OCI-M1 (cell line): ENCODE data around the gene PPP1R9A.

Source experiments
- DNase-seq: peaks from one replicate; lab custom pipeline; 2025; lab: John Stamatoyannopoulos, UW

PPP1R9A gene

GRCh38 chr7:94907026-94907810 is at the start of gene PPP1R9A:
Gene PPP1R9A, plus strand, starts transcription at chr7:94907594. Its CDS starts 2,520 bp downstream, at chr7:94910114.
- DNase-seq, result no peak

- DNase-seq, result no peak
These were observed 36.3 kb upstream of the PPP1R9A start for GRCh38 chr7:94871132-94871531.

- DNase-seq, result no peak
These were observed 34.2 kb upstream of the PPP1R9A start for GRCh38 chr7:94873239-94873638.

GRCh38 chr7:94874036-94874785 is 33.2 kb upstream of the PPP1R9A start:
- no peak for DNase-seq

- no peak for DNase-seq
These were observed 32.2 kb upstream of the PPP1R9A start for GRCh38 chr7:94875201-94875600.

GRCh38 chr7:94877731-94878670 is 29.4 kb upstream of the PPP1R9A start:
- no peak for DNase-seq

- DNase-seq, result no peak
These were observed 24.5 kb upstream of the PPP1R9A start for GRCh38 chr7:94882891-94883290.

- no peak for DNase-seq
These were observed 23.8 kb upstream of the PPP1R9A start for GRCh38 chr7:94883616-94884015.

GRCh38 chr7:94888551-94888950 is 18.8 kb upstream of the PPP1R9A start:
- peak; percentile 81 for DNase-seq

GRCh38 chr7:94888995-94889523 is 18.3 kb upstream of the PPP1R9A start:
- no peak for DNase-seq

- no peak for DNase-seq
These were observed 17.2 kb upstream of the PPP1R9A start for GRCh38 chr7:94890216-94890615.

- DNase-seq, result no peak
These were observed 13.7 kb upstream of the PPP1R9A start for GRCh38 chr7:94893661-94894060.

- no peak for DNase-seq
These were observed 9.9 kb upstream of the PPP1R9A start for GRCh38 chr7:94897541-94897940.

- no peak for DNase-seq
These were observed 9.1 kb upstream of the PPP1R9A start for GRCh38 chr7:94898340-94898739.

GRCh38 chr7:94901981-94902380 is 5.4 kb upstream of the PPP1R9A start:
- DNase-seq, result no peak

- DNase-seq, result no peak
These were observed 3.4 kb upstream of the PPP1R9A start for GRCh38 chr7:94903971-94904370.

GRCh38 chr7:94904982-94905381 is 2.4 kb upstream of the PPP1R9A start:
- DNase-seq, result no peak

- DNase-seq, result no peak
These were observed 1.1 kb upstream of the PPP1R9A start for GRCh38 chr7:94906065-94906851.

- DNase-seq, result no peak
These were observed 473 bp downstream of the PPP1R9A start for GRCh38 chr7:94907811-94908322.

GRCh38 chr7:94908323-94909178 is 1.2 kb downstream of the PPP1R9A start:
- DNase-seq, result no peak
